ENCODE results near the gene TMEM259. TPM values are rescaled to one million over a fixed set of nuclear protein-coding genes. Genes with fewer than 3 reads are reported as not detected.

The TMEM259 gene
- total RNA-seq, 1 donor from 2014 or later, result 199 TPM

GRCh38 chr19:989381-990081 lies 31.4 kb downstream of the TMEM259 start:
- Mint-ChIP-seq H3K36me3 (ENCODE audit: insufficient read depth) (peaks cover 9% of the 10 kb centered on the region), H3K27ac (no peak overlapping the region), H3K4me1 (ENCODE audit: low read depth) (peaks cover 6% of the 10 kb centered on the region), H3K9me3 (ENCODE audit: low read depth) (no peaks in the 10 kb centered on the region), H3K4me3 (ENCODE audit: low read depth) (no peak overlapping the region), H3K27me3 (no peaks in the 10 kb centered on the region)
- peak; percentile 28 for TF ChIP-seq CTCF (IDR thresholded peaks at IDR 0.05; ENCODE audit: unreplicated experiment)
- no peak for DNase-seq (ENCODE audit: low spot score, unreplicated experiment)

GRCh38 chr19:988510-988909 lies 32.4 kb downstream of the TMEM259 start:
- no peak for TF ChIP-seq CTCF (IDR thresholded peaks at IDR 0.05; ENCODE audit: unreplicated experiment)
- no peak for DNase-seq (ENCODE audit: low spot score, unreplicated experiment)
- H3K27me3 Mint-ChIP-seq, result no peaks in the 10 kb centered on the region
- no peak overlapping the region for H3K27ac Mint-ChIP-seq
- H3K4me1 Mint-ChIP-seq (ENCODE audit: low read depth), result peaks cover 6% of the 10 kb centered on the region
- no peak overlapping the region for H3K4me3 Mint-ChIP-seq (ENCODE audit: low read depth)
- no peaks in the 10 kb centered on the region for H3K9me3 Mint-ChIP-seq (ENCODE audit: low read depth)
- peaks cover 9% of the 10 kb centered on the region for H3K36me3 Mint-ChIP-seq (ENCODE audit: insufficient read depth)

DNA sequence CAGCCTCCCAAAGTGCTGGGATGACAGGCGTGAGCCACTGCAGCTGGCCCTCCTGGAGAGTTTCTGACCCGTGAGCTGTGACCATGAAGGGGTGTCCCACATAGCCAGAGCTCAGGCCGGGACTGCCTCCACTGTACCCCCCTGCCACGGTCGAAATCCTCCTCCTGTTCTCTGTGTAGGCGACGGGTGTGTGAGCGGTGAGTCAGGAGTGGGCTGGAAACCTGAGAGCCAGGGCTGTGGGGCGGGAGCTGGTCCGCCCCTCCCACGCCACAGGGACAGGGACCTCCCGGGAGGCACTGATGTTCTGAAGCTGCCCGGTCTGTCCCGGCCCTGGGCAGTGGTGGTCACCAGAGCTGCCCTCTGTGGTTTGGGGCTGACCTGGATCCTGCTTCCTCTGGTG lies 32.8 kb downstream of the TMEM259 start:
- Mint-ChIP-seq H3K27ac (no peak overlapping the region), H3K9me3 (ENCODE audit: low read depth) (no peaks in the 10 kb centered on the region), H3K4me3 (ENCODE audit: low read depth) (no peak overlapping the region), H3K4me1 (ENCODE audit: low read depth) (peaks cover 6% of the 10 kb centered on the region), H3K36me3 (ENCODE audit: insufficient read depth) (peaks cover 9% of the 10 kb centered on the region), H3K27me3 (no peaks in the 10 kb centered on the region)
- DNase-seq (ENCODE audit: low spot score, unreplicated experiment), result no peak
- no peak for TF ChIP-seq CTCF (IDR thresholded peaks at IDR 0.05; ENCODE audit: unreplicated experiment)

DNA sequence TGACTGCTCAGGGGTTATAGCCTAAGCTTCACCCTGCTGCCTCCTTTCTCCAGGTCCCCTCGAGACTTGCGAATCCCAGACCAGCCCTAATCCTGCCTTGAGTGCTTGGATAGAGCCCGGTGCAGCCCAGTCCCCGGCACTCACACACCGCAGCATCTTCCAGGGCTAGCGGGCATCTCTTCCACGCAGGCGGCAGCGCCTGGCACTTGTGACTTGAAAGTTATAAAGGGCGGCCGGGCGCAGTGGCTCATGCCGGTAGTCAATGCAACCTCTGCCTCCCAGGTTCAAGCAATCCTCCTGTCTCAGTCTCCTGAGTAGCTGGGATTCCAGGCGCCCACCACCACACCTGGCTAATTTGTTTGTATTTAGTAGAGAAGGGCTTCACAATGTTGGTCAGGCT lies 34.8 kb downstream of the TMEM259 start:
- H3K36me3 Mint-ChIP-seq (ENCODE audit: insufficient read depth), result peaks cover 5% of the 10 kb centered on the region
- H3K9me3 Mint-ChIP-seq (ENCODE audit: low read depth), result no peaks in the 10 kb centered on the region
- peaks cover 6% of the 10 kb centered on the region for H3K4me1 Mint-ChIP-seq (ENCODE audit: low read depth)
- no peak for DNase-seq (ENCODE audit: low spot score, unreplicated experiment)
- no peaks in the 10 kb centered on the region for H3K27me3 Mint-ChIP-seq
- TF ChIP-seq CTCF (IDR thresholded peaks at IDR 0.05; ENCODE audit: unreplicated experiment), result no peak
- H3K27ac Mint-ChIP-seq, result peak overlapping the region; percentile 41
- H3K4me3 Mint-ChIP-seq (ENCODE audit: low read depth), result no peak overlapping the region

GRCh38 chr19:984165-984967 lies 36.6 kb downstream of the TMEM259 start, which contains the start of gene WDR18:
Gene WDR18 (plus strand): TSS chr19:984345. CDS start chr19:984354, 9 bp downstream.
- peak; percentile 84 for DNase-seq (ENCODE audit: low spot score, unreplicated experiment)
- Mint-ChIP-seq H3K27me3 (no peaks in the 10 kb centered on the region), H3K27ac (peak within 1 kb of the TSS; percentile 98), H3K4me1 (ENCODE audit: low read depth) (peaks cover 15% of the 10 kb centered on the region), H3K4me3 (ENCODE audit: low read depth) (peak within 1 kb of the TSS; percentile 94), H3K9me3 (ENCODE audit: low read depth) (no peaks in the 10 kb centered on the region), H3K36me3 (ENCODE audit: insufficient read depth) (peaks cover 2% of the 10 kb centered on the region)
- peak; percentile 46 for TF ChIP-seq CTCF (IDR thresholded peaks at IDR 0.05; ENCODE audit: unreplicated experiment)

Data from progenitor cell of endocrine pancreas (in vitro differentiated cells).